SU-DHL-6 (cell line): ENCODE data around the gene COL4A3.
A peak's percentile ranks its signal among the peaks of the same experiment; 100 is the strongest.

Source experiments
- H2AFZ ChIP-seq: fragments of 200-600 bp; sonication (generic); 2 replicates; pipeline ENCODE4 v1.6.1; 2014; ENCODE audit warnings: low read depth, mild to moderate bottlenecking, moderate library complexity, mixed read lengths, antibody characterized with exemption, low read length; ENCODE audit not compliant: severe bottlenecking
- H3F3A ChIP-seq: fragments of 200-600 bp; shearing (Covaris generic); 2 replicates; pipeline ENCODE4 v1.6.0; 2016; ENCODE audit warnings: antibody characterized with exemption, mild to moderate bottlenecking; ENCODE audit not compliant: insufficient read depth
- H3K27ac ChIP-seq: fragments of 200-600 bp; sonication (generic); 2 replicates; pipeline ENCODE4 v1.5.1; 2016; ENCODE audit warnings: low read depth, mild to moderate bottlenecking, low read length, moderate library complexity, mixed read lengths
- H3K27me3 ChIP-seq: fragments of 200-600 bp; sonication (generic), shearing (Covaris generic); 2 replicates; pipeline ENCODE4 v1.6.0; 2014; ENCODE audit warnings: mild to moderate bottlenecking, low read length
- H3K36me3 ChIP-seq: fragments of 200-600 bp; sonication (generic); 2 replicates; pipeline ENCODE4 v1.6.1; 2014; ENCODE audit warnings: mild to moderate bottlenecking, low read length, mixed read lengths
- H3K4me2 ChIP-seq: fragments of 300-600, 200-600 bp; shearing (Covaris generic), sonication (generic); 2 replicates; pipeline ENCODE4 v1.6.0; 2014; ENCODE audit warnings: low read length, low read depth, mild to moderate bottlenecking; ENCODE audit not compliant: poor library complexity, severe bottlenecking
- H3K4me3 ChIP-seq: fragments of 200-600 bp; sonication (generic); 2 replicates; pipeline ENCODE4 v1.5.1; 2014; ENCODE audit warnings: antibody characterized with exemption, low read length, mild to moderate bottlenecking, mixed read lengths; ENCODE audit not compliant: insufficient read depth, poor library complexity, severe bottlenecking
- H3K79me2 ChIP-seq: fragments of 200-600 bp; sonication (generic); 2 replicates; pipeline ENCODE4 v1.6.1; 2014; ENCODE audit warnings: mild to moderate bottlenecking, low read length, moderate library complexity; ENCODE audit not compliant: insufficient read depth
- H3K9ac ChIP-seq: fragments of 200-600 bp; sonication (generic); 2 replicates; pipeline ENCODE4 v1.7.0; 2014; ENCODE audit warnings: mild to moderate bottlenecking, low read length
- H3K9me2 ChIP-seq: fragments of 200-600 bp; sonication (generic); replicated peaks from 2 replicates; pipeline ENCODE4 v1.6.1; 2014; ENCODE audit warnings: low read length; ENCODE audit not compliant: insufficient read depth
- H3K9me3 ChIP-seq: fragments of 200-600 bp; sonication (generic); 2 replicates; pipeline ENCODE4 v1.6.1; 2014; ENCODE audit warnings: low read length, mixed read lengths; ENCODE audit not compliant: insufficient read depth
- H4K20me1 ChIP-seq: fragments of 200-600 bp; sonication (generic); 2 replicates; pipeline ENCODE4 v1.6.1; 2014; ENCODE audit warnings: low read depth, mild to moderate bottlenecking, antibody characterized with exemption, low read length, moderate library complexity, mixed read lengths
- CTCF ChIP-seq: fragments of 200-600 bp; sonication (generic); IDR thresholded peaks from one replicate; pipeline ENCODE4 v1.5.1; 2017; ENCODE audit warnings: antibody characterized with exemption, mild to moderate bottlenecking, low read length, moderate library complexity; ENCODE audit not compliant: insufficient read depth, poor library complexity, severe bottlenecking
- EZH2phosphoT487 ChIP-seq: fragments of 200-600 bp; sonication (generic), shearing (Covaris generic); conservative IDR thresholded peaks from 2 replicates; pipeline ENCODE4 v1.6.1; 2018; ENCODE audit warnings: mild to moderate bottlenecking, antibody characterized with exemption, low read length, moderate library complexity, mixed read lengths

COL4A3 gene

GRCh38 chr2:227363756-227364155 is 199.3 kb downstream of the COL4A3 start:
- Histone ChIP-seq H3K4me2 (no peak overlapping the region), H3F3A (no peaks in the 10 kb centered on the region), H3K4me3 (no peak overlapping the region), H2AFZ (no peak overlapping the region), H3K27ac (no peak overlapping the region), H3K36me3 (peaks cover 4% of the 10 kb centered on the region; the same call in 1 of the 2 replicates), H3K9me3 (no peaks in the 10 kb centered on the region), H3K79me2 (no peaks in the 10 kb centered on the region), H4K20me1 (no peaks in the 10 kb centered on the region), H3K9ac (no peak overlapping the region), H3K27me3 (no peaks in the 10 kb centered on the region), H3K9me2 (no peaks in the 10 kb centered on the region)
- TF ChIP-seq CTCF (peak; percentile 21), EZH2phosphoT487 (no peak)
